NOMO-1 treated with DMSO at 0.1 percent for 48 hours (cell line): ENCODE results near the gene RPUSD1.
A peak's percentile ranks its signal among the peaks of the same experiment; 100 is the strongest.

Source experiments
- DNase-seq: peaks from one replicate; lab custom pipeline; 2025; ENCODE audit not compliant: unreplicated experiment; lab: John Stamatoyannopoulos, UW

The RPUSD1 gene

GRCh38 chr16:799948-800833 is 12.0 kb upstream of the RPUSD1 start, which contains the start of gene GNG13:
Gene GNG13 (minus strand): TSS chr16:800734. CDS start chr16:799077, 1,657 bp downstream.
- no peak for DNase-seq

GRCh38 chr16:799111-799947 is 11.1 kb upstream of the RPUSD1 start:
- DNase-seq, result no peak

- DNase-seq, result no peak
Measured at GRCh38 chr16:798666-799065, 10.5 kb upstream of the RPUSD1 start.

GRCh38 chr16:797686-798085 is 9.5 kb upstream of the RPUSD1 start:
- no peak for DNase-seq

- no peak for DNase-seq
Measured at GRCh38 chr16:797120-797420, 8.9 kb upstream of the RPUSD1 start.

GRCh38 chr16:796296-797119 is 8.3 kb upstream of the RPUSD1 start:
- no peak for DNase-seq

- DNase-seq, result no peak
Measured at GRCh38 chr16:795580-796229, 7.5 kb upstream of the RPUSD1 start.

- DNase-seq, result no peak
Measured at GRCh38 chr16:794853-795466, 6.8 kb upstream of the RPUSD1 start.

- no peak for DNase-seq
Measured at GRCh38 chr16:794091-794822, 6.1 kb upstream of the RPUSD1 start.

GRCh38 chr16:793414-793813 is 5.2 kb upstream of the RPUSD1 start:
- no peak for DNase-seq

- DNase-seq, result no peak
Measured at GRCh38 chr16:792221-792995, 4.2 kb upstream of the RPUSD1 start.

GRCh38 chr16:791131-791530 is 3.0 kb upstream of the RPUSD1 start:
- DNase-seq, result no peak

GRCh38 chr16:790086-790485 is 1.9 kb upstream of the RPUSD1 start:
- no peak for DNase-seq

- no peak for DNase-seq
Measured at GRCh38 chr16:789191-789850, 1.1 kb upstream of the RPUSD1 start.

- DNase-seq, result peak; percentile 90
Measured at GRCh38 chr16:788399-789126, 382 bp upstream of the RPUSD1 start, which contains the start of gene CHTF18. Gene CHTF18 (plus strand): TSS chr16:788620. CDS start chr16:788685, 65 bp downstream.

GRCh38 chr16:787321-787966 is 737 bp downstream of the RPUSD1 start:
- no peak for DNase-seq
